Mesothelial cell of epicardium (in vitro differentiated cells): ENCODE measurements around the gene CISTR. TPM values are rescaled to one million over a fixed set of nuclear protein-coding genes. Genes with fewer than 3 reads are reported as not detected.
A peak's percentile ranks its signal among the peaks of the same experiment; 100 is the strongest.
"Not testable (repeated sequence)": the region's sequence is repeated elsewhere in the genome, so short reads cannot be mapped to it uniquely, and the experiment has no call there.

Source experiments
- DNase-seq, 2 experiments: peaks; one replicate each; pipeline ENCODE4 v3.0.0; 2021; ENCODE audit warnings: low spot score in 2 of 2; ENCODE audit not compliant: unreplicated experiment in 2 of 2
- H3K27ac Mint-ChIP-seq: 2 replicates; pipeline ENCODE4 v1.8.0; 2021; ENCODE audit warnings: mixed read lengths
- H3K27me3 Mint-ChIP-seq: 2 replicates; pipeline ENCODE4 v1.8.0; 2021; ENCODE audit warnings: low read depth, mixed read lengths
- H3K36me3 Mint-ChIP-seq: 2 replicates; pipeline ENCODE4 v1.8.0; 2021; ENCODE audit warnings: mixed read lengths
- H3K4me1 Mint-ChIP-seq: 2 replicates; pipeline ENCODE4 v1.8.0; 2021; ENCODE audit warnings: mixed read lengths
- H3K4me3 Mint-ChIP-seq: 2 replicates; pipeline ENCODE4 v1.8.0; 2021; ENCODE audit warnings: mild to moderate bottlenecking, moderate library complexity, mixed read lengths
- H3K9me3 Mint-ChIP-seq: 2 replicates; pipeline ENCODE4 v1.8.0; 2021; ENCODE audit warnings: mixed read lengths
- total RNA-seq: library from RNA; stranded (reverse); gene quantifications from 3 replicates; pipeline ENCODE4 v1.2.1, GENCODE V29; 2021
- TF ChIP-seq, protein P1 (sequence below): fragments of 200-600 bp; sonication (generic); IDR thresholded peaks from one replicate; pipeline ENCODE4 v1.5.0; 2021; ENCODE audit warnings: antibody characterized with exemption; ENCODE audit not compliant: unreplicated experiment

Gene CISTR
- total RNA-seq, 1 donor from 2014 or later: not detected

DNA sequence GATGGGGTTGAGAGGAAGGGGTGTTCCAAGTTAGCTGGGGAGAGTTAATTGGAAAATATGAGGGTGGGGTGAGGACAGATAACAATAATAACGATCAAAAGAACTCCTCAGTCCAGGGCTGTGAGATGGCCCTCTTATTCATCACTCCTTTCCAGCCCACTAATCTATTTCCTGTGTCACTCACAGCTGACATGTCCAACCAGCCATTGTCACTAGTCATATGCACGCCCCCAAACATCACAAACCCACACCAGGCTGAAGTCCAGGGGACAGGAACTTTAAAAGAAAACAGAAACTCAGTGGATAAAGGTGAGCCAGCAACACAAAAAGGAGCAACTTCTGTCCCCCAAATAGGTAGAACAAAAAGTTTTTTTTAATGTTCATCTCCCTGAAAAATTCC, 25.4 kb downstream of the CISTR start:
- TF ChIP-seq, protein P1, sequence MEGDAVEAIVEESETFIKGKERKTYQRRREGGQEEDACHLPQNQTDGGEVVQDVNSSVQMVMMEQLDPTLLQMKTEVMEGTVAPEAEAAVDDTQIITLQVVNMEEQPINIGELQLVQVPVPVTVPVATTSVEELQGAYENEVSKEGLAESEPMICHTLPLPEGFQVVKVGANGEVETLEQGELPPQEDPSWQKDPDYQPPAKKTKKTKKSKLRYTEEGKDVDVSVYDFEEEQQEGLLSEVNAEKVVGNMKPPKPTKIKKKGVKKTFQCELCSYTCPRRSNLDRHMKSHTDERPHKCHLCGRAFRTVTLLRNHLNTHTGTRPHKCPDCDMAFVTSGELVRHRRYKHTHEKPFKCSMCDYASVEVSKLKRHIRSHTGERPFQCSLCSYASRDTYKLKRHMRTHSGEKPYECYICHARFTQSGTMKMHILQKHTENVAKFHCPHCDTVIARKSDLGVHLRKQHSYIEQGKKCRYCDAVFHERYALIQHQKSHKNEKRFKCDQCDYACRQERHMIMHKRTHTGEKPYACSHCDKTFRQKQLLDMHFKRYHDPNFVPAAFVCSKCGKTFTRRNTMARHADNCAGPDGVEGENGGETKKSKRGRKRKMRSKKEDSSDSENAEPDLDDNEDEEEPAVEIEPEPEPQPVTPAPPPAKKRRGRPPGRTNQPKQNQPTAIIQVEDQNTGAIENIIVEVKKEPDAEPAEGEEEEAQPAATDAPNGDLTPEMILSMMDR: no peak
- no peaks in the 10 kb centered on the region for H3K9me3 Mint-ChIP-seq
- H3K4me3 Mint-ChIP-seq: peak overlapping the region; percentile 89
- H3K4me1 Mint-ChIP-seq: peaks cover 25% of the 10 kb centered on the region
- DNase-seq: no peak
- H3K36me3 Mint-ChIP-seq: peaks cover 21% of the 10 kb centered on the region
- H3K27ac Mint-ChIP-seq: peak overlapping the region; percentile 71
- peaks cover 8% of the 10 kb centered on the region for H3K27me3 Mint-ChIP-seq

DNA sequence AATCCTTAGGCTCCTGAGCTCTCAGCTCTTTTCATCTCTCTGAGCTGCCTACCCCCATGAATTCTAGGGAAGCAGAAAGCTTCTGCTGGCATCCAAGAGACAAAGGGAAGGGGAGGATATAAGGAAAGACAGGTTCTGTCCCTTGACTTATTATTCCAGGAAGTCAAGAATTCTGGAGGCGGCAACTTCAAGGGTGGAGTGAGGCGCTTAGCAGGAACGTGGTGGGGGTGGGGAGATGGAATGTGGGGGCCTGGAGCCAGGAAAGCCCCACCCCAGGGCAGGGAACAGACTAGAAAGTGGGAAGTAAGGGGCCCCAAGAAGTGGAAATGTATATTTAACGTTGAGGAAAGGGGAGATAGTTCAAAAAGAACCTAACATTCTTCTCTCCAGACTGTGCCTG, 26.0 kb downstream of the CISTR start:
- Mint-ChIP-seq H3K4me1 (peaks cover 25% of the 10 kb centered on the region), H3K9me3 (no peaks in the 10 kb centered on the region), H3K27ac (peak overlapping the region; percentile 71), H3K27me3 (peaks cover 2% of the 10 kb centered on the region), H3K36me3 (peaks cover 25% of the 10 kb centered on the region), H3K4me3 (peak overlapping the region; percentile 89)
- DNase-seq: no peak
- TF ChIP-seq, protein P1: no peak

DNA sequence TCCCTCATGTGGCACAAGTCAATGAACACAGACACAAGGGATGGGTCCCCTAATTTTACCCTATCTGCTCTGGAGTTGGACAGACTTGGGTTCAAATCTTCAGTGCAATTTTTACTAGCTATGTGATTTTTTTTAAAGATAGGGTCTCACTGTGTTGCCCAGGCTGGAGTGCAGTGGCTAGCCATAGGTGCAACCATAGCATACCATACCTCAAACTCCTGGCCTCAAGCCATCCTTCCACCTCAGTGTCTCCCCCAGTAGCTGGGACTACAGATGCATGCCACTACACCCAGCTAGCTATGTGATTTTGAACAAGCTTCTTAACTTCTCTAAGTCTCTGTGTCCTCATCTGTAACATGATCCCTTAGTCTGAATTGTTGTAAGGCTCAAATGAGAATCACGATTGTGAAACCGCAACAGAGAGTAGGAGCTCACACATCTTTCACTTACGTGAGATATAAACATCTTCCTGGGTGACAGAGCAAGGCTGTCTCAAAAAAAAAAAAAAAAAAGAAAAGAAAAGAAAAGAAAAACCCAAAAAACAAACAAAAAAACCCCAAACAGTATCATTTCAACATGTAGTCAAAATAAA, 29.2 kb downstream of the CISTR start:
- no peaks in the 10 kb centered on the region for H3K9me3 Mint-ChIP-seq
- no peak for DNase-seq
- TF ChIP-seq, protein P1: no peak

GRCh38 chr12:53720946-53721345, 30.8 kb downstream of the CISTR start:
- H3K36me3 Mint-ChIP-seq: peaks cover 50% of the 10 kb centered on the region
- TF ChIP-seq, protein P1: no peak
- peaks cover 6% of the 10 kb centered on the region for H3K4me1 Mint-ChIP-seq
- no peak overlapping the region for H3K4me3 Mint-ChIP-seq
- H3K27ac Mint-ChIP-seq: no peak overlapping the region
- no peaks in the 10 kb centered on the region for H3K9me3 Mint-ChIP-seq
- H3K27me3 Mint-ChIP-seq: no peaks in the 10 kb centered on the region
- no peak for DNase-seq

More for the DNA sequence above, 29.2 kb downstream of the CISTR start:
- no peak overlapping the region for H3K27ac Mint-ChIP-seq
- H3K27me3 Mint-ChIP-seq: no peaks in the 10 kb centered on the region
- H3K4me1 Mint-ChIP-seq: peaks cover 20% of the 10 kb centered on the region
- H3K36me3 Mint-ChIP-seq: peaks cover 39% of the 10 kb centered on the region
- H3K4me3 Mint-ChIP-seq: no peak overlapping the region

- Mint-ChIP-seq H3K9me3 (no peaks in the 10 kb centered on the region), H3K4me3 (no peak overlapping the region), H3K27me3 (no peaks in the 10 kb centered on the region), H3K4me1 (no peaks in the 10 kb centered on the region), H3K36me3 (peaks cover 49% of the 10 kb centered on the region), H3K27ac (no peak overlapping the region)
- DNase-seq: no peak
- TF ChIP-seq, protein P1: no peak
Measured at GRCh38 chr12:53719649-53720048, 32.1 kb downstream of the CISTR start.

GRCh38 chr12:53718567-53718966, 33.2 kb downstream of the CISTR start:
- not testable (repeated sequence) for H3K27ac Mint-ChIP-seq, H3K9me3 Mint-ChIP-seq, H3K4me3 Mint-ChIP-seq, H3K27me3 Mint-ChIP-seq, DNase-seq, H3K4me1 Mint-ChIP-seq
- H3K36me3 Mint-ChIP-seq: peaks cover 47% of the 10 kb centered on the region
